NCI-H1694 (cell line): ENCODE results near the gene PIP4K2A.
"Not testable (repeated sequence)": the region's sequence is repeated elsewhere in the genome, so short reads cannot be mapped to it uniquely, and the experiment has no call there.

Experiments used
- DNase-seq: peaks from one replicate; lab custom pipeline; 2025; lab: John Stamatoyannopoulos, UW

PIP4K2A gene

DNA sequence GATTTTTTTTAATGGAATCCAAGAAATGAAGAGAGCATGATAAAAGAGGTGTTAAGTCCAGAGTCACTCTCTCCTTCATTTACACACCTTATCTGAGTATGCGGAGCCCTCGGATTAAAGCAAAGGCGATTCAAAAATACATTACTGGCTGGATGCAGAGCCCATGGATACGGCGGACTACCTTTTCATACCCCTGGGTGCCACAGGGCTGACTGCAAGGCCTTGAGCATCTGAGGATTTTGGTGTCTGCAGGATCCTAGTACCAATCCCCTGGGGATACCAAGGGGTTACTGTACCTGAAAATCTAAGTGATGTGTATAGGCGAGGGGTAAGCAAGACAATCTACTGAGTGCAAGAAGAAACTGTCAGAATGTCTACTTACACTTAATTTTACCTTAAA is 20.5 kb downstream of the PIP4K2A start:
- DNase-seq: no peak

- DNase-seq: no peak
Observed at GRCh38 chr10:22693371-22693784, 21.0 kb downstream of the PIP4K2A start.

DNA sequence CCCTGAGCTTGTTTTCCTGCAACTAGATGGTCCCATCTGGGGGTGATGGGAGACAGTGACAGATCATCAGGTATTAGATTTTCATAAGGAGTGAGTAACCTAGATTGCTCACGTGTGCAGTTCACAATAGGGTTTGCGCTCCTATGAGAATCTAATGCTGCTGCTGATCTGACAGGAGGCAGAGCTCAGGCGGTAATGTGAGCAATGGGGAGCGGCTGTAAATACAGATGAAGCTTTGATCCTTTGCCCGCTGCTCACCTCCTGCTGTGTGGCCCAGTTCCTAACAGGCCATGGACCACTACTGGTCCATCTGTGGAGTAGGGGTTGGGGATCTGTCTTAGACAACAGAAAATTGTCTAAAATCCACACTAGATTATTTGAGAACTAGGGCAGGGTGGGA is 22.3 kb downstream of the PIP4K2A start:
- not testable (repeated sequence) for DNase-seq

DNA sequence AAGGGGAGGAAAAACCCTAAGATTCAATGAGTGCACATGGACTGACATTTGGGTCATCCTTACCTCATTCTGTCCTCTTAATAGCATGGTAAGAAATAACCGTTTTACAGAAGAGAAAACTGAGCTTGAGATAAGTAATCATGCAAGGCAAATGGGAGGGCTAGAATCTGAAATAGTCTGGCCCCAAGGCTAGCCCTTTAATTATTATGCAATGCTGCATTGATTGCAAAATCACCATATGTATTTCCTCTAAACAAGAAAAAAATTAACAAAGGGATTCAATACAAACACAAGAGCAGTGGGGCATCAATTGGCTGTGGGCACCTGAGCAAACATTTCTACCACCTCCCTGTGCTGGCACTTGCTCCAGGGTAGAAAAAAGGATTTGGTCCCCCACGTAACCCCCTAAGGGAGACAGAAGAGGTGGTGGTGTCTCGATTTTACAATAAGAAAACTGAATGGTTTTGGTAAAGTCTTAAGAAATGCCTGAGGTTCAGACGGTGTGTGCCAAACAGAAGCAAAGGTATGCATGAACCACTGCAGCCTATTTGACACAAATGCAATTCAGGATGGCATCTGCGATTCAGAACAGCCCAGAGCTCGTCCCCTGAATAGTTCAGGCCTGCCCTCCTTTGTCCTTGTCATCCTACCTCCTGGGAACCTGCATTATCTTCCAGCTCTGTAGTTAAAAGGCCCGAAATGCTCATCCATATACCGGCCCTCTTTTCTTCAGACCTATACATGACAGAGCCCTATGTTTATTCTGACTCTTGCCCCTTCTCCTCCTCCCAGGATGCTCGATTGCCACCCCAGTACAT is 23.6 kb downstream of the PIP4K2A start:
- DNase-seq: no peak

DNA sequence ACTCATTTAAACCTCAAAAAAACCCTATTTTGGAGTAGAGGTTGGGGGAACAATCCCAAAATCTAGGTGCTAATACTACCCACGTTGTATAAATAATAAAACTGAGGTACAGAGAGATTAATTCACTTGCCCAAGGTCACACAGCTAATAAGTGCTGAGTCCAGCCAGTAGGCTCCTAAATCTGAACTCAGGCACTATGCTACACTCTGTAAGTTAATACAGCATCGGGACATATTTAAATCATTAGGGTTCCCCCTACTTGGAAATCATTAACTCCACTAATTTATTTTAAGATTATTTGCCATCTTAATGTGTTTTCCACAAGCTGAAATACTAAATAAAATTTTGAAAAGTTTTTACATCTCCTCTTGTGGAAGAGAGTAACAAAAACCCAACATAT is 24.2 kb downstream of the PIP4K2A start:
- no peak for DNase-seq

DNA sequence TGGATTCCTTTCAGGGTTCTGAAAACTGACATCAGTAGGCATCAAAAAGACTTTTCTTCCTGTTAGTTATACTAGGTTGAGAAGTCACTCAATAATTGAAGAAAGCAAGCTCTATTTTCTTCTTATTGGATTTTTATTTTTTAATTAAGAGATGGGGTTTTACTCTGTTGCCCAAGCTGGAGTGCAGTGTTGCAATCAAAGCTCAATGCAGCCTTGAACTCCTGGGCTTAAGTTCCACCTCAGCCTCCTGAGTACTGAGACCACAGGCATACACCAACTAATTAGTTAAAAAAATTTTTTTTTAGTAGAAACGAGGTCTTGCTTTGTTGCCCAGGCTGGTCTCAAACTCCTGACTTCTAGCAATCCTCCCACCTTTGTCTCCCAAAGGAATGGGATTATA is 28.0 kb downstream of the PIP4K2A start:
- DNase-seq: no peak

GRCh38 chr10:22685926-22686325 is 28.5 kb downstream of the PIP4K2A start:
- no peak for DNase-seq

GRCh38 chr10:22684699-22685098 is 29.7 kb downstream of the PIP4K2A start:
- DNase-seq: no peak

GRCh38 chr10:22683140-22683389 is 31.3 kb downstream of the PIP4K2A start:
- DNase-seq: no peak

GRCh38 chr10:22682237-22683139 is 31.9 kb downstream of the PIP4K2A start:
- DNase-seq: no peak

- no peak for DNase-seq
Observed at GRCh38 chr10:22681783-22682183, 32.6 kb downstream of the PIP4K2A start.

GRCh38 chr10:22681301-22681700 is 33.1 kb downstream of the PIP4K2A start:
- no peak for DNase-seq

DNA sequence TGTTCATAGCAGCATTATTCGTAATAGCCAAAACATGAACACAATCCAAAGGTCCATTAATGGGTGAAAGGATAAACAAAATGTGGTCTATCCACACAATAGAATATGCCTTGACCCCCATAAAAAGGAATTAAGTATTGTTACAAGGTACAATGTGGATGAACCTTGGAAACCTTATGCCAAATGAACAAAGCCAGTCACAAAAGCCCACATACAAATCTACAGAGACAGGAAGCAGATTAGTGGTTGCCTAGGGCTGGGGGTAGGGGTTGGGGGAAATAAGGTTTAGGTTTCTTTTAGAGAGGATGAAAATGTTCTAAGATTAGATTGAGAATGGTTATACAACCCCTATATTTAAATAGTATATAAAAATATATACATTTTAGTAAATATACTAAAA is 34.8 kb downstream of the PIP4K2A start:
- DNase-seq: no peak

GRCh38 chr10:22677333-22677732 is 37.0 kb downstream of the PIP4K2A start:
- DNase-seq: no peak

GRCh38 chr10:22676435-22676834 is 37.9 kb downstream of the PIP4K2A start:
- DNase-seq: no peak

DNA sequence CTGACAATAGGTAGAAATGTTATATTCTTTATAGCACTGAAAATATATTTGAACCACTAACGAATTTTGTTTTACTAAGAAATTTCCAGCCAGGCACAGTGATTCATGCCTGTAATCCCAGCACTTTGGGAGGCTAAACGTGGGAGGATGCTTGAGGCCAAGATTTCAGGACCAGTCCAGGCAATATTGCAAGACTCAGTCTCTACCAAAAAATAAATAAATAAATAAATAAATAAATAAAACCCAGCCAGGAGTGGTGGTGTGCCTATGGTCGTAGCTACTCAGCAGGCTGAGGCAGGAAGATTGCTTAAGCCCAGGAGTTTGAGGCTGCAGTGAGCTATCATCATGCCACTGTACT is 39.8 kb downstream of the PIP4K2A start:
- DNase-seq: no peak

DNA sequence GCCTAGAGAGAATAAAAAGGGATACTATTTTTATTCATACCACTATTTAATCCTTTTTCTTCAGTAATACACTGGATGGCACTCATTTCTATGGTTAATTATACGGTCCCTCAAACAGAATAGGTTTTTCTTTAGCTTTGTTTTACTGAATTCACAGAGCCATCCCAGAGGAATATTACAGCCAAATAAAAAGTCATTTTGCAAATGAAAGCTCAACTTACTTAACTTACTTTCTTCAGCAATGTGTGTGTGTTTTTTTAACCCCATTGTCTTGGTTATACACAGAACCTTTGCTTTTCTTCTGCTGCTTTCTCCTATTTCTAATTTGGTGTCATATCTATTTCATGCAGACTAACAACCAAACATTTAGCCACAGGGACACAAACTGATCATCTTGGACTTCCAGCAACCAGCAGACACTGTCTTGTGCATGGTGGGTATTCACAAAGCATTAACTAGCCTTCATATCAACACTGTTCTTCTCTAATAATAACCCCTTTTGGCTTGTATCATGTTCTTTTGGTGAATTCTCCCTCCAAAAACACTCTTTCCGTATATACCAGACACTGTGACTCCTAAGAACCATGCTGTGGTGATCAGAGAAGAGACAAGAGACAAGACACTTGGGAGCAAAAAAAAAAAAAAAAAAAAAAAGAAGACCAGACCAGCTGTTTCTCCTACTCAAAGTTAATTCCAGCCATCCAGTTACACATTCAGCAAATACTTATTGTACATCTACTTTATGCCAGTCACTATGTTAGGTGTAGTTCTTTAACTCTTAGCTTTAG is 40.4 kb downstream of the PIP4K2A start:
- no peak for DNase-seq

- DNase-seq: no peak
Observed at GRCh38 chr10:22673091-22673392, 41.3 kb downstream of the PIP4K2A start.

- no peak for DNase-seq
Observed at GRCh38 chr10:22672319-22673090, 41.9 kb downstream of the PIP4K2A start.

DNA sequence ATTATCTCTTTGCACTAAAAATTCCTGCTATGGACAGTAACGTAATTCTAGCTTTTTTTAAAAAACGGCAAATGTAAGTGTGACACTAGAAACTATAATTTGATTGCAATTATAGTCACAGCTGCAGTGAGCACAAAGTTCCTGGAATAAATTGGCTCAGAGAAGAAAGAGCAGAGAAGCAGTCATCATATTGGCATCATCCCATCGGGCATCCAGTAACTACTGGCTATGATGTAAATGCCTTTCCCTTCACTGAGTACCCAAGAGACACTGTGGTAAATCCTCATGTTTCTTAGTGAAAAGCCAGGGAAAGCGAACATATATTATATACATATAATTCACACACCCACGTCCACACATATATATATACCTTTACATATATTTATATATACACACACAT is 43.6 kb downstream of the PIP4K2A start:
- no peak for DNase-seq

GRCh38 chr10:22669163-22669711 is 45.1 kb downstream of the PIP4K2A start:
- DNase-seq: no peak

DNA sequence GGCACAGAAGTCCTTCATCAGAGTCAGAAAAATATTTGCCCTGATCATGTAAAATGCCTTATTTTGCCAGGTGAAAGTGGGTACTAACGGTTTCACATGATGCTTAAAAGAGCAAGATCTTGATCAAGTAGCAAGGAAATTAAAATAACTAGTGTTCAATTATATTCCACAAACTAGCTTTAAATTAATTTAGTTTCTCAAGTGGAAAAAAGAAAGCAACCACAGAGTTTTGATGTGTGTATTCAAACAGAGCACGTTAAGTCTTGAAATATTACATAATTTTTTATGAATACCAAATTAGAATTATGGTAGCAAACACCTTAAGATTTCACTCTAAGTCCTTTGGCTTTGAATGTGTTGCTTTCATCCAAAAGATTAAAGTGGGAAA is 47.3 kb downstream of the PIP4K2A start:
- DNase-seq: no peak
